Endothelial cell of umbilical vein (primary cell): Measurements from ENCODE around the gene XRN1. TPM values are rescaled to one million over a fixed set of nuclear protein-coding genes. Genes with fewer than 3 reads are reported as not detected.

Source experiments
- BruUV-seq: library from RNA; stranded (reverse); fragments of 400-500 nt; replicated peaks from 2 replicates; lab custom pipeline; 2021; lab: Mats Ljungman, UMichigan
- CTCF ChIA-PET: fragments of 300-600, 350-600 bp; sonication (Branson Sonifier 250); formaldehyde crosslinking; loops from one replicate; lab custom pipeline; 2021; ENCODE audit warnings: antibody characterized with exemption, inconsistent platforms; lab: Charles Lee
- POLR2A ChIA-PET: fragments of 300-600, 350-600 bp; sonication (Branson Sonifier 250); formaldehyde crosslinking; loops from one replicate; lab custom pipeline; 2021; ENCODE audit warnings: antibody characterized with exemption, inconsistent platforms; lab: Charles Lee
- DNase-seq: peaks from one replicate; pipeline ENCODE4 v3.0.0-alpha.2; 2011; ENCODE audit warnings: low read depth, low spot score
- FAIRE-seq: peaks from 2 replicates; lab custom pipeline; 2011; peaks lifted over from hg19 to GRCh38; lab: Jason Lieb, UNC
- H2AFZ ChIP-seq: 2 replicates; pipeline ENCODE4 v1.6.0; 2012; ENCODE audit warnings: low read depth, low read length, control low read depth, inconsistent platforms
- H3K27ac ChIP-seq: 2 replicates; pipeline ENCODE4 v1.5.1; 2011; ENCODE audit warnings: low read depth, mild to moderate bottlenecking, control low read depth, low read length, moderate library complexity; ENCODE audit not compliant: insufficient read depth
- H3K27me3 ChIP-seq, 2 experiments: 2 replicates each; pipeline versions ENCODE4 v1.6.0 to v1.6.1; 2011; ENCODE audit warnings: low read length in 2 of 2, mixed read lengths in 1 of 2; ENCODE audit not compliant: control insufficient read depth in 2 of 2, insufficient read depth in 2 of 2
- H3K36me3 ChIP-seq, 2 experiments: 2 replicates in 1 of 2; 3 replicates in 1 of 2; pipeline ENCODE4 v1.5.1; 2011; ENCODE audit warnings: low read length in 2 of 2, mild to moderate bottlenecking in 1 of 2, moderate library complexity in 1 of 2; ENCODE audit not compliant: control insufficient read depth in 2 of 2, insufficient read depth in 2 of 2; ENCODE audit errors: extremely low read depth in 1 of 2
- H3K4me1 ChIP-seq: 3 replicates; pipeline ENCODE4 v1.5.1; 2011; ENCODE audit warnings: mild to moderate bottlenecking, low read length; ENCODE audit not compliant: control insufficient read depth, insufficient read depth; ENCODE audit errors: extremely low read depth
- H3K4me2 ChIP-seq: 2 replicates; pipeline ENCODE4 v1.6.1; 2011; ENCODE audit warnings: low read length, control low read depth, mixed read lengths; ENCODE audit not compliant: insufficient read depth
- H3K4me3 ChIP-seq, 3 experiments: fragments of 200-600 bp in 1 of 3; sonication (generic), shearing (Covaris generic) in 1 of 3; replicated peaks in 1 of 3; 2 replicates each; pipeline ENCODE4 v1.5.1; 2011 to 2016; ENCODE audit warnings: control low read depth in 3 of 3, low read length in 3 of 3, mild to moderate bottlenecking in 2 of 3, inconsistent platforms in 1 of 3, low read depth in 1 of 3, moderate library complexity in 1 of 3; ENCODE audit not compliant: insufficient read depth in 1 of 3
- H3K79me2 ChIP-seq: 2 replicates; pipeline ENCODE4 v1.6.0; 2012; ENCODE audit warnings: low read length, inconsistent platforms; ENCODE audit not compliant: control insufficient read depth, insufficient read depth
- H3K9ac ChIP-seq: replicated peaks from 2 replicates; pipeline ENCODE3; 2011; ENCODE audit warnings: low read length, control low read depth; ENCODE audit not compliant: insufficient read depth; ENCODE audit errors: extremely low read depth
- H3K9me1 ChIP-seq: replicated peaks from 3 replicates; pipeline ENCODE4 v1.6.0; 2011; ENCODE audit warnings: mild to moderate bottlenecking, low read length; ENCODE audit not compliant: control insufficient read depth, insufficient read depth; ENCODE audit errors: extremely low read depth
- H3K9me3 ChIP-seq: replicated peaks from 2 replicates; pipeline ENCODE4 v1.5.1; 2012; ENCODE audit warnings: low read length, inconsistent platforms; ENCODE audit not compliant: control insufficient read depth, insufficient read depth
- H4K20me1 ChIP-seq: replicated peaks from 2 replicates; pipeline ENCODE3; 2011; ENCODE audit warnings: mild to moderate bottlenecking, low read length; ENCODE audit not compliant: control insufficient read depth, insufficient read depth; ENCODE audit errors: extremely low read depth
- CTCF ChIP-seq, 2 donors: IDR thresholded peaks; 1 replicate in 1 of 2; 2 replicates in 1 of 2; pipeline ENCODE4 v1.5.1; 2011; ENCODE audit warnings: low read length in 2 of 2, mild to moderate bottlenecking in 2 of 2, moderate library complexity in 2 of 2, control low read depth in 1 of 2, inconsistent platforms in 1 of 2, low read depth in 1 of 2; ENCODE audit not compliant: insufficient read depth in 1 of 2; ENCODE audit errors: extremely low read depth in 1 of 2
- EZH2 ChIP-seq: IDR thresholded peaks from 2 replicates; pipeline ENCODE4 v1.6.1; 2012; ENCODE audit warnings: borderline replicate concordance, low read depth, mild to moderate bottlenecking, moderate library complexity, low read length, inconsistent platforms; ENCODE audit not compliant: severe bottlenecking
- FOS ChIP-seq: IDR thresholded peaks from 2 replicates; pipeline ENCODE4 v1.6.1; 2011; ENCODE audit warnings: mild to moderate bottlenecking, low read length, moderate library complexity, borderline replicate concordance; ENCODE audit not compliant: insufficient read depth
- GATA2 ChIP-seq: IDR thresholded peaks from 2 replicates; pipeline ENCODE4 v1.7.0; 2011; ENCODE audit warnings: low read depth, mild to moderate bottlenecking, moderate library complexity, mixed read lengths, low read length; ENCODE audit not compliant: insufficient read length, insufficient read depth
- JUN ChIP-seq: IDR thresholded peaks from 2 replicates; pipeline ENCODE4 v1.6.1; 2011; ENCODE audit warnings: borderline replicate concordance, low read depth; ENCODE audit not compliant: insufficient read length, insufficient read depth
- MAX ChIP-seq: IDR thresholded peaks from 2 replicates; pipeline ENCODE4 v1.6.1; 2011; ENCODE audit not compliant: insufficient read depth, insufficient read length
- POLR2AphosphoS5 ChIP-seq: IDR thresholded peaks from 2 replicates; pipeline ENCODE4 v1.6.1; 2012; ENCODE audit warnings: low read depth, mild to moderate bottlenecking, control low read depth, low read length, moderate library complexity; ENCODE audit not compliant: insufficient read depth
- dilution Hi-C: fragments of 300-500 bp; cut with MboI; formaldehyde crosslinking; loops from one replicate; pipeline ENCODE4 v1.15.0; 2019; ENCODE audit warnings: low sequenced_read_pairs; ENCODE audit not compliant: extremely low pct_ligation_motif_present
- intact Hi-C: fragments of 100-400 bp; cut with micrococcal nuclease; formaldehyde crosslinking; loops from one replicate; pipeline ENCODE4 v1.10.0; 2022
- polyA plus RNA-seq, 4 experiments: library from polyadenylated mRNA; depleted of rRNA in 3 of 4; stranded (reverse) in 3 of 4; unstranded in 1 of 4; fragments of >200 nt; gene quantifications; 2 replicates each; pipeline versions ENCODE4 v1.2.1 to v1.2.3, GENCODE V29; 2011 to 2012; ENCODE audit warnings: missing spikeins in 1 of 4
- total RNA-seq: library from RNA; stranded (reverse); gene quantifications from 2 replicates; pipeline ENCODE4 v1.2.3, GENCODE V29; 2021

Gene XRN1
- total and polyA plus RNA-seq, 2 donors (not counting 3 experiments of a cell fraction or from before 2014, with no cell fraction given): 4.4 to 40.0 TPM

- POLR2A ChIA-PET: no interaction called here
- H3K4me2 ChIP-seq: no peak overlapping the region
- dilution Hi-C loops: no loop called here
- H3K27ac ChIP-seq: no peak overlapping the region
- H3K36me3 ChIP-seq: no peaks in the 10 kb centered on the region
- DNase-seq: no peak
- no peaks in the 10 kb centered on the region for H3K9me1 ChIP-seq
- intact Hi-C loops: no loop called here
- no peaks in the 10 kb centered on the region for H3K9me3 ChIP-seq
- H3K9ac ChIP-seq: no peak overlapping the region
- BruUV-seq: no TSS peak
- no peak for FAIRE-seq
- no peak overlapping the region for H3K4me3 ChIP-seq
- H2AFZ ChIP-seq: no peak overlapping the region
- no peaks in the 10 kb centered on the region for H3K27me3 ChIP-seq
- H4K20me1 ChIP-seq: no peaks in the 10 kb centered on the region
- no peaks in the 10 kb centered on the region for H3K4me1 ChIP-seq
- H3K79me2 ChIP-seq: no peaks in the 10 kb centered on the region
- no peak for TF ChIP-seq EZH2
- TF ChIP-seq CTCF (IDR thresholded peaks at IDR 0.05; ENCODE audit: extremely low read depth in 1 of 2, insufficient read depth in 1 of 2, low read depth in 1 of 2, low read length in 2 of 2): no peak
- TF ChIP-seq GATA2: no peak
- no peak for TF ChIP-seq POLR2AphosphoS5
- no peak for TF ChIP-seq MAX
- no peak for TF ChIP-seq FOS
- TF ChIP-seq JUN: no peak
- CTCF ChIA-PET: interaction anchor here (1.8 kb wide), 1 partner anchor 137 kb away, joined by 5 read pairs; no protein-coding TSS in a partner anchor
Measured at GRCh38 chr3:142263112-142263511, 184.7 kb downstream of the XRN1 start.
